ENCODE results near the gene KIFAP3.

The KIFAP3 gene

GRCh38 chr1:170049176-170049800 is 25.2 kb downstream of the KIFAP3 start:
- Histone ChIP-seq H3K9ac (no peak overlapping the region), H3K27me3 (ENCODE audit: insufficient read depth, low read depth) (no peaks in the 10 kb centered on the region)
- no peak for TF ChIP-seq CTCF (conservative IDR thresholded peaks at IDR 0.05; ENCODE audit: low read depth, low read length)

GRCh38 chr1:170048515-170048914 is 26.0 kb downstream of the KIFAP3 start:
- Histone ChIP-seq H4K20me1 (ENCODE audit: insufficient read depth) (no peaks in the 10 kb centered on the region), H3K79me2 (ENCODE audit: insufficient read depth, low read depth) (no peaks in the 10 kb centered on the region), H3K4me1 (ENCODE audit: low read depth, poor library complexity, severe bottlenecking) (no peaks in the 10 kb centered on the region), H3K27ac (no peak overlapping the region), H3K9ac (no peak overlapping the region), H3K27me3 (ENCODE audit: insufficient read depth, low read depth) (no peaks in the 10 kb centered on the region), H2AFZ (ENCODE audit: low read depth) (no peak overlapping the region), H3K4me3 (IDR thresholded peaks at IDR 0.05; ENCODE audit: insufficient read depth, low read depth, low read length) (no peak overlapping the region), H3K4me2 (no peak overlapping the region), H3K36me3 (ENCODE audit: insufficient read depth) (no peaks in the 10 kb centered on the region)
- no peak for TF ChIP-seq CTCF (conservative IDR thresholded peaks at IDR 0.05; ENCODE audit: low read depth, low read length)

More at GRCh38 chr1:170049176-170049800, 25.2 kb downstream of the KIFAP3 start:
- Histone ChIP-seq H2AFZ (ENCODE audit: low read depth) (no peak overlapping the region), H3K36me3 (ENCODE audit: insufficient read depth) (no peaks in the 10 kb centered on the region), H3K4me2 (no peak overlapping the region), H3K4me1 (ENCODE audit: low read depth, poor library complexity, severe bottlenecking) (no peaks in the 10 kb centered on the region), H4K20me1 (ENCODE audit: insufficient read depth) (no peaks in the 10 kb centered on the region), H3K4me3 (IDR thresholded peaks at IDR 0.05; ENCODE audit: insufficient read depth, low read depth, low read length) (no peak overlapping the region), H3K27ac (no peak overlapping the region), H3K79me2 (ENCODE audit: insufficient read depth, low read depth) (no peaks in the 10 kb centered on the region)

- no peak overlapping the region for H2AFZ ChIP-seq (ENCODE audit: low read depth)
- no peak for TF ChIP-seq CTCF (conservative IDR thresholded peaks at IDR 0.05; ENCODE audit: low read depth, low read length)
- H4K20me1 ChIP-seq (ENCODE audit: insufficient read depth): no peaks in the 10 kb centered on the region
- no peaks in the 10 kb centered on the region for H3K79me2 ChIP-seq (ENCODE audit: insufficient read depth, low read depth)
- no peaks in the 10 kb centered on the region for H3K4me1 ChIP-seq (ENCODE audit: low read depth, poor library complexity, severe bottlenecking)
- H3K4me3 ChIP-seq (IDR thresholded peaks at IDR 0.05; ENCODE audit: insufficient read depth, low read depth, low read length): no peak overlapping the region
- no peak overlapping the region for H3K27ac ChIP-seq
- no peaks in the 10 kb centered on the region for H3K27me3 ChIP-seq (ENCODE audit: insufficient read depth, low read depth)
- H3K36me3 ChIP-seq (ENCODE audit: insufficient read depth): no peaks in the 10 kb centered on the region
- no peak overlapping the region for H3K4me2 ChIP-seq
- H3K9ac ChIP-seq: no peak overlapping the region
Measured at GRCh38 chr1:170044187-170044586, 30.3 kb downstream of the KIFAP3 start.

GRCh38 chr1:170041423-170042192 is 32.9 kb downstream of the KIFAP3 start:
- TF ChIP-seq CTCF (conservative IDR thresholded peaks at IDR 0.05; ENCODE audit: low read depth, low read length): no peak
- H3K4me2 ChIP-seq: no peak overlapping the region
- H3K27ac ChIP-seq: no peak overlapping the region
- H3K4me1 ChIP-seq (ENCODE audit: low read depth, poor library complexity, severe bottlenecking): no peaks in the 10 kb centered on the region
- no peaks in the 10 kb centered on the region for H3K79me2 ChIP-seq (ENCODE audit: insufficient read depth, low read depth)
- no peak overlapping the region for H3K4me3 ChIP-seq (IDR thresholded peaks at IDR 0.05; ENCODE audit: insufficient read depth, low read depth, low read length)
- no peaks in the 10 kb centered on the region for H3K27me3 ChIP-seq (ENCODE audit: insufficient read depth, low read depth)
- no peak overlapping the region for H2AFZ ChIP-seq (ENCODE audit: low read depth)
- no peak overlapping the region for H3K9ac ChIP-seq
- H3K36me3 ChIP-seq (ENCODE audit: insufficient read depth): no peaks in the 10 kb centered on the region
- H4K20me1 ChIP-seq (ENCODE audit: insufficient read depth): no peaks in the 10 kb centered on the region
